Fibroblast of skin of back (primary cell): ENCODE data around the gene SIK1. TPM values are rescaled to one million over a fixed set of nuclear protein-coding genes. Genes with fewer than 3 reads are reported as not detected.
"Not testable (repeated sequence)": the region's sequence is repeated elsewhere in the genome, so short reads cannot be mapped to it uniquely, and the experiment has no call there.

ENCODE experiments used
- DNase-seq: peaks from one replicate; pipeline ENCODE4 v3.0.0-alpha.2; 2013
- polyA plus RNA-seq, 2 experiments: library from polyadenylated mRNA; unstranded; fragments of 120-200 nt; gene quantifications; one replicate each; pipeline ENCODE4 v1.2.1, GENCODE V29; 2013; ENCODE audit not compliant: insufficient read length in 2 of 2

Gene SIK1
- 0.84 TPM for polyA plus RNA-seq (2013, experiment 1 of 2; ENCODE audit: insufficient read length)
- polyA plus RNA-seq (2013, experiment 2 of 2; ENCODE audit: insufficient read length) = not detected

- not testable (repeated sequence) for DNase-seq
These were observed at the start of gene SIK1 for GRCh38 chr21:43426404-43427241. Gene SIK1 (minus strand): TSS chr21:43427131. CDS start chr21:43426178, 953 bp downstream.

- not testable (repeated sequence) for DNase-seq
These were observed 44.8 kb upstream of the SIK1 start for GRCh38 chr21:43471597-43472242.

- DNase-seq = not testable (repeated sequence)
These were observed 43.0 kb upstream of the SIK1 start for GRCh38 chr21:43469719-43470458.

- no peak for DNase-seq
These were observed 40.9 kb upstream of the SIK1 start for GRCh38 chr21:43467785-43468184.

GRCh38 chr21:43465159-43465558 is 38.2 kb upstream of the SIK1 start:
- not testable (repeated sequence) for DNase-seq

- not testable (repeated sequence) for DNase-seq
These were observed 36.7 kb upstream of the SIK1 start for GRCh38 chr21:43463498-43464261.

GRCh38 chr21:43462932-43463331 is 36.0 kb upstream of the SIK1 start:
- not testable (repeated sequence) for DNase-seq

GRCh38 chr21:43460475-43460874 is 33.5 kb upstream of the SIK1 start:
- DNase-seq = not testable (repeated sequence)

- DNase-seq = not testable (repeated sequence)
These were observed 32.1 kb upstream of the SIK1 start for GRCh38 chr21:43458995-43459394.

GRCh38 chr21:43456616-43457314 is 29.8 kb upstream of the SIK1 start:
- not testable (repeated sequence) for DNase-seq

GRCh38 chr21:43455717-43456116 is 28.8 kb upstream of the SIK1 start:
- not testable (repeated sequence) for DNase-seq

- not testable (repeated sequence) for DNase-seq
These were observed 27.2 kb upstream of the SIK1 start for GRCh38 chr21:43454176-43454575.

GRCh38 chr21:43451850-43452249 is 24.9 kb upstream of the SIK1 start:
- DNase-seq = not testable (repeated sequence)

GRCh38 chr21:43450287-43450686 is 23.4 kb upstream of the SIK1 start:
- not testable (repeated sequence) for DNase-seq

- not testable (repeated sequence) for DNase-seq
These were observed 20.5 kb upstream of the SIK1 start for GRCh38 chr21:43447353-43447977.

GRCh38 chr21:43446277-43446932 is 19.5 kb upstream of the SIK1 start:
- DNase-seq = not testable (repeated sequence)

- not testable (repeated sequence) for DNase-seq
These were observed 17.6 kb upstream of the SIK1 start for GRCh38 chr21:43444524-43444923.

- not testable (repeated sequence) for DNase-seq
These were observed 15.6 kb upstream of the SIK1 start for GRCh38 chr21:43442571-43442970.

GRCh38 chr21:43440835-43441727 is 14.2 kb upstream of the SIK1 start:
- DNase-seq = not testable (repeated sequence)
